ENCODE measurements around the gene RAB37. TPM values are rescaled to one million over a fixed set of nuclear protein-coding genes. Genes with fewer than 3 reads are reported as not detected.

RAB37 gene
- total RNA-seq (1 to 10 TPM; 1.1 to 3.4 (median 1.2) TPM), polyA plus RNA-seq (1.5 TPM)
- long read RNA-seq, donor 1, partial matches to known transcripts: 0 of 2 reads
- long read RNA-seq, donor 1, other reads (novel, unspliced or antisense): 1 of 2 reads
- long read RNA-seq, donor 2: 0 reads
- long read RNA-seq, donor 3, partial matches to known transcripts: 0 of 3 reads
- long read RNA-seq, donor 3, other reads (novel, unspliced or antisense): 0 of 3 reads
- long read RNA-seq, donor 4, partial matches to known transcripts: 0 of 4 reads
- long read RNA-seq, donor 4, other reads (novel, unspliced or antisense): 1 of 4 reads

GRCh38 chr17:74736513-74737298 is at the start of gene RAB37:
Gene RAB37, plus strand, starts transcription at chr17:74737256. Its CDS starts 17 bp downstream, at chr17:74737273.
- H3K27me3 ChIP-seq (ENCODE audit: control insufficient read depth, insufficient read depth): no peaks in the 10 kb centered on the region
- peak within 1 kb of the TSS; percentile 23 for H3K4me3 ChIP-seq (ENCODE audit: low read length)
- no peaks in the 10 kb centered on the region for H3K9me3 ChIP-seq (ENCODE audit: control insufficient read depth, low read length)
- intact Hi-C loops (cut with DNase I): loop anchor here in 2 of 4 donors (5.0 kb wide), 1 partner anchor 79 kb away; no protein-coding TSS in a partner anchor
- ATAC-seq (peak; percentile 54 to 67), DNase-seq (peak; percentile 60 to 86 (median 83))
- H3K4me1 ChIP-seq (ENCODE audit: control insufficient read depth, insufficient read depth, low read length): no peaks in the 10 kb centered on the region
- no peak within 1 kb of the TSS for H3K27ac ChIP-seq (ENCODE audit: low read length)
- WGBS: 1% methylated on average over 67 of the region's 67 CpGs

GRCh38 chr17:74687886-74688285 is 49.2 kb upstream of the RAB37 start:
- Histone ChIP-seq H3K9me3 (ENCODE audit: control insufficient read depth, low read length) (no peaks in the 10 kb centered on the region), H3K27ac (ENCODE audit: low read length) (no peak overlapping the region), H3K27me3 (ENCODE audit: control insufficient read depth, insufficient read depth) (no peaks in the 10 kb centered on the region), H3K4me1 (ENCODE audit: control insufficient read depth, insufficient read depth, low read length) (no peaks in the 10 kb centered on the region), H3K4me3 (ENCODE audit: low read length) (no peak overlapping the region)
- 91% methylated on average over 3 of the region's 3 CpGs for WGBS
- intact Hi-C loops (cut with DNase I): no loop called here
- no peak for ATAC-seq
- DNase-seq: no peak

- no peak overlapping the region for H3K27ac ChIP-seq (ENCODE audit: low read length)
- no peaks in the 10 kb centered on the region for H3K27me3 ChIP-seq (ENCODE audit: control insufficient read depth, insufficient read depth)
- WGBS: 60% methylated on average over 6 of the region's 6 CpGs
- peak; percentile 61 to 77 for ATAC-seq
- no peaks in the 10 kb centered on the region for H3K9me3 ChIP-seq (ENCODE audit: control insufficient read depth, low read length)
- intact Hi-C loops (cut with DNase I): no loop called here
- H3K4me1 ChIP-seq (ENCODE audit: control insufficient read depth, insufficient read depth, low read length): no peaks in the 10 kb centered on the region
- H3K4me3 ChIP-seq (ENCODE audit: low read length): no peak overlapping the region
- DNase-seq: peak in 2 of 3 donors; percentile 20 to 64
Observed at GRCh38 chr17:74690409-74690825, 46.6 kb upstream of the RAB37 start.

GRCh38 chr17:74691151-74691550 is 45.9 kb upstream of the RAB37 start:
- no peak overlapping the region for H3K4me3 ChIP-seq (ENCODE audit: low read length)
- ATAC-seq (no peak), DNase-seq (no peak)
- WGBS: 75% methylated on average over 8 of the region's 8 CpGs
- intact Hi-C loops (cut with DNase I): no loop called here
- H3K4me1 ChIP-seq (ENCODE audit: control insufficient read depth, insufficient read depth, low read length): no peaks in the 10 kb centered on the region
- no peak overlapping the region for H3K27ac ChIP-seq (ENCODE audit: low read length)
- H3K9me3 ChIP-seq (ENCODE audit: control insufficient read depth, low read length): no peaks in the 10 kb centered on the region
- H3K27me3 ChIP-seq (ENCODE audit: control insufficient read depth, insufficient read depth): no peaks in the 10 kb centered on the region

- Histone ChIP-seq H3K4me1 (ENCODE audit: control insufficient read depth, insufficient read depth, low read length) (no peaks in the 10 kb centered on the region), H3K27ac (ENCODE audit: low read length) (no peak overlapping the region), H3K4me3 (ENCODE audit: low read length) (no peak overlapping the region), H3K27me3 (ENCODE audit: control insufficient read depth, insufficient read depth) (no peaks in the 10 kb centered on the region), H3K9me3 (ENCODE audit: control insufficient read depth, low read length) (no peaks in the 10 kb centered on the region)
- intact Hi-C loops (cut with DNase I): no loop called here
- WGBS: 77% methylated on average over 4 of the region's 4 CpGs
- DNase-seq (no peak), ATAC-seq (no peak)
Observed at GRCh38 chr17:74694081-74694480, 43.0 kb upstream of the RAB37 start.

- Histone ChIP-seq H3K27ac (ENCODE audit: low read length) (no peak overlapping the region), H3K4me1 (ENCODE audit: control insufficient read depth, insufficient read depth, low read length) (no peaks in the 10 kb centered on the region), H3K4me3 (ENCODE audit: low read length) (no peak overlapping the region), H3K27me3 (ENCODE audit: control insufficient read depth, insufficient read depth) (no peaks in the 10 kb centered on the region), H3K9me3 (ENCODE audit: control insufficient read depth, low read length) (no peaks in the 10 kb centered on the region)
- 81% methylated on average over 11 of the region's 11 CpGs for WGBS
- intact Hi-C loops (cut with DNase I): no loop called here
- no peak for ATAC-seq
- DNase-seq: no peak
Observed at GRCh38 chr17:74695629-74696028, 41.4 kb upstream of the RAB37 start.

- ATAC-seq: no peak
- no peak overlapping the region for H3K27ac ChIP-seq (ENCODE audit: low read length)
- no peaks in the 10 kb centered on the region for H3K4me1 ChIP-seq (ENCODE audit: control insufficient read depth, insufficient read depth, low read length)
- H3K4me3 ChIP-seq (ENCODE audit: low read length): no peak overlapping the region
- WGBS: 72% methylated on average over 2 of the region's 2 CpGs
- no peaks in the 10 kb centered on the region for H3K27me3 ChIP-seq (ENCODE audit: control insufficient read depth, insufficient read depth)
- intact Hi-C loops (cut with DNase I): no loop called here
- no peaks in the 10 kb centered on the region for H3K9me3 ChIP-seq (ENCODE audit: control insufficient read depth, low read length)
- DNase-seq: no peak
Observed at GRCh38 chr17:74697515-74697914, 39.5 kb upstream of the RAB37 start.

- intact Hi-C loops (cut with DNase I): no loop called here
Observed at GRCh38 chr17:74698069-74698468, 39.0 kb upstream of the RAB37 start.

GRCh38 chr17:74699236-74699635 is 37.8 kb upstream of the RAB37 start:
- ATAC-seq (no peak), DNase-seq (no peak)
- Histone ChIP-seq H3K4me1 (ENCODE audit: control insufficient read depth, insufficient read depth, low read length) (no peaks in the 10 kb centered on the region), H3K4me3 (ENCODE audit: low read length) (no peak overlapping the region), H3K9me3 (ENCODE audit: control insufficient read depth, low read length) (no peaks in the 10 kb centered on the region), H3K27me3 (ENCODE audit: control insufficient read depth, insufficient read depth) (no peaks in the 10 kb centered on the region), H3K27ac (ENCODE audit: low read length) (no peak overlapping the region)
- 66% methylated on average over 9 of the region's 9 CpGs for WGBS
- intact Hi-C loops (cut with DNase I): no loop called here

More at GRCh38 chr17:74698069-74698468, 39.0 kb upstream of the RAB37 start:
- H3K9me3 ChIP-seq (ENCODE audit: control insufficient read depth, low read length): no peaks in the 10 kb centered on the region
- H3K27me3 ChIP-seq (ENCODE audit: control insufficient read depth, insufficient read depth): no peaks in the 10 kb centered on the region
- no peak overlapping the region for H3K4me3 ChIP-seq (ENCODE audit: low read length)
- ATAC-seq (no peak), DNase-seq (no peak)
- no peak overlapping the region for H3K27ac ChIP-seq (ENCODE audit: low read length)
- WGBS: 83% methylated on average over 7 of the region's 7 CpGs
- no peaks in the 10 kb centered on the region for H3K4me1 ChIP-seq (ENCODE audit: control insufficient read depth, insufficient read depth, low read length)

- no peak overlapping the region for H3K27ac ChIP-seq (ENCODE audit: low read length)
- ATAC-seq (no peak), DNase-seq (no peak)
- no peaks in the 10 kb centered on the region for H3K27me3 ChIP-seq (ENCODE audit: control insufficient read depth, insufficient read depth)
- WGBS: 69% methylated on average over 9 of the region's 9 CpGs
- H3K4me3 ChIP-seq (ENCODE audit: low read length): no peak overlapping the region
- H3K9me3 ChIP-seq (ENCODE audit: control insufficient read depth, low read length): no peaks in the 10 kb centered on the region
- intact Hi-C loops (cut with DNase I): no loop called here
- no peaks in the 10 kb centered on the region for H3K4me1 ChIP-seq (ENCODE audit: control insufficient read depth, insufficient read depth, low read length)
Observed at GRCh38 chr17:74702116-74702871, 34.8 kb upstream of the RAB37 start.

GRCh38 chr17:74703311-74703710 is 33.7 kb upstream of the RAB37 start:
- 55% methylated on average over 2 of the region's 2 CpGs for WGBS
- no peak overlapping the region for H3K4me3 ChIP-seq (ENCODE audit: low read length)
- ATAC-seq (no peak), DNase-seq (no peak)
- intact Hi-C loops (cut with DNase I): no loop called here
- no peaks in the 10 kb centered on the region for H3K4me1 ChIP-seq (ENCODE audit: control insufficient read depth, insufficient read depth, low read length)
- no peaks in the 10 kb centered on the region for H3K9me3 ChIP-seq (ENCODE audit: control insufficient read depth, low read length)
- no peak overlapping the region for H3K27ac ChIP-seq (ENCODE audit: low read length)
- H3K27me3 ChIP-seq (ENCODE audit: control insufficient read depth, insufficient read depth): no peaks in the 10 kb centered on the region

Measured in right cardiac atrium (tissue), 5 donors.